HG02798 (cell line): ENCODE data around the gene KCTD19.

Experiments
- ATAC-seq: cut with Tn5 transposase; IDR thresholded peaks from one replicate; pipeline ENCODE4 v1.9.1; 2021; ENCODE audit warnings: mild to moderate bottlenecking; ENCODE audit not compliant: unreplicated experiment, poor library complexity

KCTD19 gene

DNA sequence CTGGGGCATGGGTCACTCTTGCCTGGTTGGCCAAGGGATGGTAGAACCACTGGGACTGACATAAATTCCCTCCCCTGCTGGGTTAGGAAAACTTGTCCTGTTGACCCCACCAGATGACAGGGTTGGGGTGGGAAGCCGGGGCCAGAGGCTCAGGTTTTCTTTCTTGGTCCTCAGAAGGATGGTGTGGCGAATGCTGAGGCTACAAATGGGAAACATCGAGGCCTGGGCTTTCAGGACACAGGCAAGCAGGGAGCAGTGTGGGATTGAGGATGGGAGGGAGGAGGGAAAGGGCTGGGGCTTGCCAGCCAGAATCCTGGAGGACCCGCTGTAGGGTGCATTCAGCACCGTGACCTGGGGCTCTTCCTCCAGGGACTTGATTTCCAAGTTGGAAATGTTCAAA is 61.7 kb downstream of the KCTD19 start:
- ATAC-seq, result no peak

DNA sequence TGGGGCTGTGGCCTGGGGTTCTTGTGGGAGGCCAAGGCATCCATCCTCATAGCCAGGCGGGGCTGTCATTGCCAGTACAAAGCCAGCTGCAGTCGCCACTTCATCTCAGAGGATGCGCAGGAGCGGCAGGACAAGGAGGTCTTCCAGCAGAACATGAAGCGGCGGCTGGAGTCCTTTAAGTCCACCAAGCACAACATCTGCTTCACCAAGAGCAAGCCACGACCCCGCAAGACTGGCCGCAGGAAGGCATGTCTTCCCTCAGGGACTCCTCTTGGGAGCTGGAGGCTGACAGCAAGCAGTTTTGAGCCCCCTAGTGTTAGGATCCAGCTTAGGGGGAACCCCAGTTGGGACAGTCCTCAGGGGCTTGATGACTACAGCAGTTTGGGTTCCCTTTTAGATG is 62.3 kb downstream of the KCTD19 start:
- no peak for ATAC-seq

DNA sequence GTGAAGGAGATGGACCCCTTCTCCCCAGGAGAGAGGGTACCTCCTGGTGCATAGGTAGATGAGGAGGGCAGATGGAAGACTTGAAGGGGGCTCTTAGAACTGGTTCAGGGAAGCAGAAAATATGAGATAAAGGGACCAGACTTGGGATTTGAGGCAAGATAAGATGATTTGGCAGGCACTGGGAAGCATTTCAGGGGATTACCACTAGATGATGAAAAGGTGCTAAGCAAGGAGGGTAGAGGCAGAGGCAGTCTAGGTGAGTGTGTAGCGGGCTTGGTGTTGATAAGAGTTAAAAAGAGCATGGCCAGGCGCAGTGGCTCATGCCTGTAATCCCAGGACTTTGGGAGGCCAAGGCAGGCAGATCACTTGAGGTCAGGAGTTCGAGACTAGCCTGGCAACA is 63.3 kb downstream of the KCTD19 start:
- ATAC-seq, result no peak

DNA sequence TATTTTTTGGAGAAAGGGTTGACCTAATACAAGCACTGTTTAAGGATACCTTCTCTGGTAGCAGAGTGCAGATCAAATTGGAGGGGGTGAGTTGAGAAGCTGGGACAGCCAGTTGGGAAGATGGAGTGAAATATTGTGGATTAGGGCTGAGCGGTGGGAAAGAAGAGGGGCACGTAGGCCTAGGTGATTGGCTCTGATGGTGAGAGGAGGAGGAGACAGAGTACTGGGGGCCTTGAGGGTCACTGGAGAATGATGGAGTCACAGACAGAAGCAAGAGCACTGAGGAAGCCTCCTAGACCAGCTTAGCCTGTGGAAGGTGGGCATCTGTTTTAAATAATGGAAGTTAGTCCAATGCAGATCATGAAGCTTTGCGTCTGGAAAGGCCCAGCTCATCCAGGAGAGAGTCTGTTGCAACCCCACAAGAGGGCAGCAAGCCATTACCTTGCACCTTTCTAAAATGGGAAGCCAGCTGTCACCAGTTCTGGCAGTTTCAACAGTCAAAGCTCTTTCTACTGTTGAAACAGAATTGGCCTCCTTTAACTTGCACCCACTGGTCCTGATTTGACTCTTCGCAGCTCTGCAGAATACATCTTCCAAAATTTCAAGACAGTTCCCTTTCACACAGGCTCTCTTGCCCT is 66.0 kb downstream of the KCTD19 start:
- no peak for ATAC-seq

DNA sequence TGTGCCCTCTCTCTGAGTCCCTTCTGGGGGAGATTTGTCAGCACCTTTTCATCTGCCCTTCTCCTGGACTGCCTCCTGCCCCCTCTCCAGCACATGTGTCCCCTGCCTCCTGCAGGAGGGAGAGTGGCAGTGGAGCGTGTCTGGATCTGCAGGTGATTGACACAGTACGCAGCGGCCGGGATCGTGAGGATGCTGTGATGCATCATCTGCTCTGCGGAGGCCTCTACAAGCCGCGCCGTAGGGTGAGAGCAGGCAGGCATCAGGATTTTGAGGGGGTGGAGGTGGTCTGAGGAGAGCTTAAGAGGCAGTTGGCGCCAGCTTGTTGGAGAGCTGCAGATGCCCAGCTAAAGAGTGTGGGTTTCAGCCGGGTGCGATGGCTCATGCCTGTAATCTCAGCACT is 66.8 kb downstream of the KCTD19 start:
- ATAC-seq, result no peak

DNA sequence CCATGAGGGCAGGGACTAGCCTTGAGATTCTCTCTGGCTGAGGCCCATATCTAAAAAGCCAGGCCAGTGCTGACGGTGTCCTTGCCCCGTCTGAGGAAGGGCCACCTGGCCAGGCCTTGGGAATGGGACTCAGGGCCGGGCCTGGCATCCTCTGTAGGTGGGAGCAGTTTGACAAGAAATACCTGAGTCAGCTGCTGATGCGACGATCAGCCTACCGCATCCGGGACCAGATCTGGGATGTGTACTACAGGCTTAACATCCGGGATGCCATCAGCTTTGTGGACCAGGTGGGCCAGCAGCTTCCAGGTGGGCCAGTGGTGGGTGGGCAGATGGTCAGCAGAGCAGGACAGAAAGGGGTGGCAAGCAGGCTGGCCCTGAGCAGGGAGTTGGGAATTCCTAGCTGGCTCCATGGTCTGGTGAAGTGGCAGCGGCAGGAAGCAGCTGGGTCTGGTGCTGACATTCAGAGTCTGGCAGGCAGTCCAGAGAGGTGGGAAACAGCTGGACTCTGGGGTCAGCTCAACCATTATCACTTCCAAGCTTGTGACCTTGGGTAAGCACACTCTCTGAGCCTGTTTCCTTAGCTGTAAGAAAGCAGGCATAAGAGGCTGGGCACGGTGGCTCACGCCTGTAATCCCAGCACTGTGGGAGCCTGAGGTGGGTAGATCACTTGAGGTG is 68.2 kb downstream of the KCTD19 start:
- ATAC-seq, result no peak

DNA sequence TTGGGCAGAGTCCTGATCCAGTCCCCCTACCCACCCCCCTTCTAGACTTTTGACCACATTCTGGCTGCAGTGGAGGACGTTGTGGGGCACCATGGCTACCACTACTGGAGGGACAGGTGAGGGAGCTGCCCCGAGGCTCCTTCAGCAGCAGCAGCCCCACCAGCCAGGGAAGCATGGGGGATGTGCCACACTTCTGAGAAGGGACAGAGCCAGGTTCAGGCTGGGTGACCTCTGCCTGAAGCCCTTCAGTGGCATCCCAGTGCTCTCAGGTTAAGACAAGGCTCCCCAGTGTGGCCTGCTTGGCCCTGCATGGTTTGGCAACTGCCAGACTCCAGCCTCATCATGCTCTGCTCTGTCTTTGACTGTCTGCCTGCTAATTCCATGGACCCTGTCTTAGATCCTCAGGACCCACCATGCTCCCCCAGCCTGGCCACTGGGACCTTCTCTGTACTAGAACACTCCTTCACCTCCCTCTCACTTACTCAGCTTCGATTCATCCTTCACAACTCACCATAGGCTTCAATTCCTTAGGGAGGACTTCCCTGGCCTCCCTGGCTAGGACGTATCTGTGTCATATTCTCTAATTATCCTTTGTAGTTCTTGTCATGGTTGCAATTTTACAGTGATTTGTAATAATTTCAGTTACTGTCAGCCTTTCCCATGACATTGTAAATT is 68.9 kb downstream of the KCTD19 start:
- ATAC-seq, result no peak

DNA sequence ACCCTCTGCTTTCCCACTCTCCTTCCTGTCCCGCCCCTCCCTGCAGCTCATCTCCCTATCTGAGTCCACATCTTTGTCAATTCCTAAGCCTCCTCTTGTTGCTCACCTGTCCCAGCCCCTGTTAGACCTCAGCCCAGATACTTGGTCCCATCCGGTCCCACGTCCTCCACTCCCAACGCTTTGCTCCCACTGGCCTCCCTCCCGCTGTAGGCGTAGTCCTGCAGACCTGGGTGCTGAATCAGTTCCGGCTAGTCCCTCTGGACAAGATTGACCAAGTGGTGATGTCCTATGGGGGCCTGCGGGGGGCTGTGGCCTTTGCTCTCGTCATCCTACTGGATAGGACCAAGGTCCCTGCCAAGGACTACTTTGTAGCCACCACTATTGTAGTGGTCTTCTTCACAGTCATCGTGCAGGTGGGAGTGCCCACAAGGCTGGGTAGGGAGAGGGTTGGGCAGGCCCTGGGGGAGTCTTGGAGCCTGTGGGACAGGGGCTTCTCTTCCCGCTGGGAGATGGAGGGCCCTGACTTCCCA is 69.8 kb downstream of the KCTD19 start:
- no peak for ATAC-seq

DNA sequence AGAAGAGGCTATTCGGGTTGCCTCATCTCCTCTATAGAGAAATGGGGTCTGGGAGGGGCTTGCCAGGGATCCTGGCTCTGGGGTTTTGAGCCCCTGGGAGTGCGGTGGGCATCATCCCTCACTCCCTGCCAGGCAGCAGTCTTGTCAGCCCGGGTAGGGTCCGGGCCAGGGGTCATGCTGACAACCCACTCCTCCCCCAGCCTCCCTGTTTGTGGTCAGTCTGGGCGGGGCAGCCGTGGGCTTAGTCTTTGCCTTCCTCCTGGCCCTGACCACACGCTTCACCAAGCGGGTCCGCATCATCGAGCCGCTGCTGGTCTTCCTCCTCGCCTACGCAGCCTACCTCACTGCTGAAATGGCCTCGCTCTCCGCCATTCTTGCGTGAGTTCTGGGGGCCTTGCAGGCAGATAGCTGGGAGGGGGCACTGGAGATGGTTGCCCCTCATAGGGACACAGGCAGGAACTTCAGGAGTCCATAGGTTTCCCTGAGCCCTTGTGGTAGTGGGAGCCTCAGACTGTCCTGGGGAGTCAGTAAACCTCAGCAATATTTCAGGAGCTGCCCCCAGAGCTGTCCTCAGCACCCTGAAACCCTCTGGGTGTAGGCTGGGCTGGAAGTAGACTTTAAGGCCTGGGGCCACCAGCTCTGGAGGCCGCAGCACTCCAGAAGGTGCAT is 70.9 kb downstream of the KCTD19 start:
- ATAC-seq, result no peak

DNA sequence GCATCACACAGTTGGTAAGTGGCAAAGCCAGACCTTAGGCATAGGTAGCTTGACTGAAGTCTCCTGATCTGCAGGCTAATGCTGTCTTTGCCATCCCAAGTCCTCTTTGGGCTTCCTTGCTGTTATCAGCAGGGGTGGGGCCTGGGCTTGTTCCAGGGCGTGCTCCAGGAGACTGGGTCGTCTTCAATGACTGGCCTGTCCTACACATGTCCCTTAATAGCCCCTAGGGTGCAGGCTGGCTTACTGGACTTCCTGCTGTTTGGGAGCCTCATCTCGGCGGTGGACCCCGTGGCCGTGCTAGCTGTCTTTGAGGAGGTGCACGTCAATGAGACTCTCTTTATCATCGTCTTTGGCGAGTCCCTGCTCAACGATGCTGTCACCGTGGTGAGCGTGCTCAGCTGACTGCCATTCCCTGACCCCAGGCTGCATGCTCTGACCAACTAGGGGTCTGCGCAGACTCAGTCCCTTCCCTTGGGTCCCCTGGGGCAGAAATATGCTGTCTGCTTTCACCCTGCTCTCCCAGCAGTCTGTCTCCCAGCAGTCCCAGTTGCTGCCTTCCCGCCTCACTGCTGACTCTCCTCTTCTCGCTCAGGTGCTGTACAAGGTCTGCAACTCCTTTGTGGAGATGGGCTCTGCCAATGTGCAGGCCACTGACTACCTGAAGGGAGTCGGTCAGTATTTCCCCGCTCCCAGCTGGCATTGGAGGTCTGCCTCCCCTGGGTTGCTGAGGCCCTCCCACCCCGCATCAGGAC is 71.6 kb downstream of the KCTD19 start:
- no peak for ATAC-seq

DNA sequence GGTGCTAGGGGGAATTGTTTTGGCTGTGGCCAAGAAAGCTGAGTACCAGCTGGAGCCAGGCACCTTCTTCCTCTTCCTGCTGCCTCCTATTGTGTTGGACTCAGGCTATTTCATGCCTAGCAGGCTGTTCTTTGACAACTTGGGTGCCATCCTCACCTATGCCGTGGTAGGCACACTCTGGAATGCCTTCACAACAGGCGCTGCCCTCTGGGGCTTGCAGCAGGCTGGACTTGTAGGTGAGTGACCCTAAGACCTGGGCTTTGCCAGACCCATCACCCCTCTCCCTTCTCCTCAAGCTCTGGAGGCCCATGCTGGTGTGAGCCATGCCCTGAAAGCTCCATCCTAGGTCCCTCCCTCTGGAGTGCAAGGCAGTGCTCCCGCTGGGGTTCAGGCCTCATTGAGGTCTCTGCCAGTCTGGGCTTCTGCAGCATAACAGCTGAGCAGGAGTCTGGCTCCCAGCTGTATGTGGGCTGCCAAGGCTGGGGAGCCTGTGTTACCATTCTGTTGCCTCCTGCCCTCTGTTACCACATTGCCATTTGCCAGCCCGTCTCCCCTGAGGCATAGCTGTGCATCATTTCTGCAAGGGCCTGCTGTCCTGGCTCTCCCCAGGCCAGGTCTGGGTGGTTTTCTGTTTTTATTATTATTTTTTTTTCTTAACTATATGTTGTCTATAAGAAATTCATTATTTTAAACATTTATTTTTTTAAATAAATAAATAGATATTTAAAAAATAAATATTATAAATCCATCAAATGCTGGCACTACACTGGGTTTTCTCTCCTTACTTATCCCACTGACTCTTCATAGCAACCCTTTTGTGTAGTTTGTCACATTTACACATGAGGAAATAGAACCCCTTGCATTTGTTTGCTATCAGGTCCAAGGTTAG is 73.7 kb downstream of the KCTD19 start:
- ATAC-seq, result no peak

DNA sequence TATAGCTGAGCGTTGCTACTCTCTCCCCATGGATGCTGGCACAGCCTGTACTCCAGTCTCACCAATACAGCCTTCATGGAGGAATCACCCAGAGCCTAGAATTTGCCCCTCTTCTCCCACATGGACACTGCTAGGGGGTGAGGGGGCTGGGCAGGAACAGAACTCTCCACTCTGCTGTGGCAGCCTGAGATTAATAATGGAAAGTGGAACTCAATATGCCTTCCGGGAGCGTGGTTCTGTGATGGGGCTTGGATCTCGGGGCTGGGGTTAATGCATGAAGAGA is 76.6 kb downstream of the KCTD19 start:
- ATAC-seq, result no peak

DNA sequence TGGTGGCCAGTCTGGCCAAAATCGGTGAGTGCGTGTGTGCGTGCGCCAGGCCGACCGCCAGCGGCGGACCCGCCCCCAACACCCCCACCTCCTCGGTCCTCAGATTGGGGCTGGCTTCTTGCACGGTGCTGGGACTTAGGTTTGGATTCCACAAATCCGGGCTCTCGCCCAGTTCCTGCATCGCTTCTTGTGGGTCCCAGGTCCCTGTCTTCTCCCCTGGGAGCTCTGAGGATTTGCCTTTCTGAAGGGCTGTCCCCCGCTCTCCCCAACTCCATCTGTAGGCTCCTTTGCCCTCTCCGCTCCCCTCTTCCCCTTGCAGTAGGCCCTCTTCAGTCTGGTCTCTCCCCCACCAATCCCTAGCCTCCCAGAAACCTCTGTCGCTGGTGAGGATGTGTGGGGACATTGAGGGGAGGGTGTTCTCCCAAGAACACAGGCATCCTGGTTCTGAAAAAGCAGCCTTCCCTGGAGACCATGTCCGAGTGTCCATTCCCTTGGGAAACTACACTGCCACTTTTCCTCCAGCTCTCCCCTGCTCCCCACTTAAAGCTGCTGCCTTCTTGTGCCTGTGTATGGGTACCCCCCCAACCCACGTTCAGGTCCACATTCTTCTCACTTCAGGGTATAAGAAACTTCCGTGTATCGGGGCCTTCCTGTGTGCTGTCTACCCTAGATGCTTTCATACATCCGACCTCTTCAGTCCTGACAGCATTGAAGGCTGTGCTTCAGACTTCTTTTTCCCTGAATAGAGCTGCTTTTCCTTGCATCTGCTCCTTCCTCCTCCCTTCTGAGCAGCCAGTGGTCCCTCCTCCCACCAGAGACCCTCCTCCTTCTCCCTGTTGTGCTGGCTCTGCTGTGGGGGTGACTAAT is 77.1 kb downstream of the KCTD19 start:
- ATAC-seq, result no peak

DNA sequence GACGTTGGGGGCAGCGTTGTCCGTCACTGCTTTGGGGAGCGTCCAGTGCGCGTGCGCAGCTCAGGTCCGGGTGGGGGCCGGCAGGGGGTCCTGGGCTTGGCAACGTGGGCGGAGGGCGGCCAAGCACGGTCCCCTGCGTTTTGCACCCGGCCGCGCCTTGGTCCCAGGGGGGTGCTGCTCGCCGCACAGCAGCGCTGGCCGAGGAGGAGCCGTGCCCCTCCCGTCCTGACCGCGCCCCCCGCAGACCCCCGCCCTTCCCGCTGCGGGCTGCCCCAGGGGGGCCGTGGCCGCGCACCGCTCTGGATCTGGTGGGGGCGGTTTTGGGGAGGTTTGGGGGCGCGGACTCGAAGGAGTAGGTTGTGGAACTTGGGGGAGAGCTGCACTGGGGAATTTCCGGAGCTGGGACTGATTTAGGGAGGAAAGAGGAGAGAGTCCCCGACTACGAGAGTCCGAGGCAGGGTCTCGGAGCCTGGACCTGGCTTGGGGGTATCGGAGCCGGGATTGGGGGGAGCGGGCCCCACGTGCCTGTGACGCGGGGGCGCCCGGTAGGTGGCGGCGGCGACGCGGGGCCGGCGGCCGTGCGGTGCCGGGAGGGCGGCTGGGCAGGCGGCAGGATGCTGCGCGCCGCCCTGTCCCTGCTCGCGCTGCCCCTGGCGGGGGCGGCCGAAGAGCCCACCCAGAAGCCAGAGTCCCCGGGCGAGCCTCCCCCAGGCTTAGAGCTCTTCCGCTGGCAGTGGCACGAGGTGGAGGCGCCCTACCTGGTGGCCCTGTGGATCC is 78.0 kb downstream of the KCTD19 start, which contains the start of gene SLC9A5:
Gene SLC9A5 (plus strand): TSS at position 579 of the 777 bp plus-strand sequence. CDS start 36 bp downstream, at position 615.
- ATAC-seq, result no peak

DNA sequence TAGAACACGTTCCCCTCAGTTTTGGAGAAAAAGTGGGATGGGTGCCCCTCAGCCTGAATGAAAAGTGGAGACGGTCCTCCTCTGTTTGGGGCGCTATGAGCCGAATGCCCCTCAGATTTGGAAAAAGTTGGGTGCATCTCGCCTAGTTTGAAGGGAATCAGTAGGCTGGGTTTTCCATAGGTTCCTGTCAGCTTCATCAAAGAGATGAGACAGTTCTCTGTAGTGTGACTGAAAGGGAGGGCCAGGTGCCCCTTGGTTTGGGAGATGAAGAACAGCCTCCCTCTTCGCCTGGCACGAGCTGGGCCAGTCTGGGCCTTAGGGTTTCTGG is 78.5 kb downstream of the KCTD19 start:
- ATAC-seq, result no peak

DNA sequence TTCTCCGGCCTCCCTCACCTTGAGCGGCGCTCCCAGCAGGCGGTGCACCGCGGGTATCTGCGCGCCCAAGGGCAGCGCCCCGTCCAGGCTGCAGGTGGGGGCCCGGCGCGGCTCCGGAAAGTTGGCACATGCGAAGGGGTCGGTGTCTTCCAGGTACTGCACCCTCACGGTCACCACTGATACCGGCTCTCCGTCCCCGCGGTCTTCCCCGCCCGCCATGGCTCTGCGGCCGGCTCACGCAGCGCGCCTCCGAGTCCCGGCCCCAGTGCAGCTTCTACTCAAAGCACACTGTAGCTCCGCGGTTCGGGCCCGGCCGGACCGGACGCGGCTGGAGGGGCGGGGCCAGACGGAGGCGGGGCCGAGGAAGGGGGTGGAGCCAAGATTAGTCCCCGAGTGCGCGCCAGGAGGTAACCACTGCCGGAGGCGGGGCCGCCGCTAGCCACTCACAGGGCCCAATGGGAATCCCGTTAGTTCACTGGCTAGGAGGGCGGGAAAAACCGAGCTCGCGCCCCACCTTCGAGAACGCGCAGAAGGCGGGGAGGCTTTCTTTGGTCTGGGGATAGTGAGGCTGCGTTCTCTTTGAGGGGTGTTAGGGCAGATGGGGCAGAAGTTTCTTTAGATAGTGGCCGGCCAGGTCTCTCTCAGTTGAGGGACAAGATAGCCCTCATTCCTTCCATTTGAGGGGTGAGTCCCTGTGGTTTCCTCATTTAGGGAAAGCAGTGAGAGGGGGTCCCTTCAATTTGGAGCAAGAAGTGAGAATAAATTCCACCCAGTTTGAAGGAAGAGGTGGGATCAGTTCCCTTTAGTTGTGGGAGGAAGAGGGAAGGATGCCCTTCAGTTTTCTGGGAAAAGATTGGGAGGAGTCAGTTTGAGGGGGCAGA is 79.1 kb downstream of the KCTD19 start, which contains the start of gene FHOD1:
Gene FHOD1 (minus strand): TSS at position 290 of the 881 bp plus-strand sequence. CDS start 71 bp downstream, at position 219.
- peak; percentile 63 for ATAC-seq

DNA sequence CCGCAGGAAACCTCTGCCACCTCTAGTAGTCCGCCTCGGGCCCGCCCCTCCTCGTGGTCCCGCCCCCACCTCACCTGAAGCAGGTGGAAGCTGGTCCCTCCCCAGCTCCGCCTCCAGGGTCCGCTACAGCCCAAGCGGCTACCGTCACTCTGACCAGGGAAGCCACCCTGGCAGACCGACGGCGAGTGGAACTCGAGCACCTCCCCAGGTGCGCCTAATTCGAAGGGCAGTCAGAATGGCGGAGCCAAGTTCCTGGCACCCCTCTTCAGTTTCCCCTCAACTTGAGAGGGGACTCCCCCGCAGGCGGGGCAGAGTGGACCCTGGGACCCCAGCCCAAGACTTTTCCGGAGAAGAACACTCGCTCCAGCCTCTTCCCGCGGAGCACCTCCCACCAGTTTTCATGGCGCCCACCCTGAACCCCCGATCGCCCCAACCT is 79.8 kb downstream of the KCTD19 start:
- ATAC-seq, result peak; percentile 13
